GM18867 (cell line): ENCODE data around the gene SPINDOC.
A peak's percentile ranks its signal among the peaks of the same experiment; 100 is the strongest.
"Not testable (repeated sequence)": the region's sequence is repeated elsewhere in the genome, so short reads cannot be mapped to it uniquely, and the experiment has no call there.

Experiments
- ATAC-seq: cut with Tn5 transposase; IDR thresholded peaks from one replicate; pipeline ENCODE4 v1.9.1; 2021; ENCODE audit warnings: mild to moderate bottlenecking, moderate library complexity; ENCODE audit not compliant: unreplicated experiment

The SPINDOC gene

GRCh38 chr11:63783925-63784592, 29.2 kb upstream of the SPINDOC start:
- ATAC-seq, result no peak

GRCh38 chr11:63785823-63786222, 27.4 kb upstream of the SPINDOC start:
- ATAC-seq, result no peak

GRCh38 chr11:63791495-63792167, 21.6 kb upstream of the SPINDOC start:
- ATAC-seq, result no peak

- ATAC-seq, result no peak
Measured at GRCh38 chr11:63793161-63793560, 20.1 kb upstream of the SPINDOC start.

- no peak for ATAC-seq
Measured at GRCh38 chr11:63795066-63795465, 18.2 kb upstream of the SPINDOC start.

- ATAC-seq, result no peak
Measured at GRCh38 chr11:63800921-63801320, 12.3 kb upstream of the SPINDOC start.

GRCh38 chr11:63802637-63803414, 10.4 kb upstream of the SPINDOC start:
- ATAC-seq, result no peak

- no peak for ATAC-seq
Measured at GRCh38 chr11:63804259-63804658, 9.0 kb upstream of the SPINDOC start.

- no peak for ATAC-seq
Measured at GRCh38 chr11:63805844-63806415, 7.3 kb upstream of the SPINDOC start.

GRCh38 chr11:63810383-63810782, 2.9 kb upstream of the SPINDOC start:
- not testable (repeated sequence) for ATAC-seq

- no peak for ATAC-seq
Measured at GRCh38 chr11:63811522-63811921, 1.7 kb upstream of the SPINDOC start.

GRCh38 chr11:63813563-63814382, 517 bp downstream of the SPINDOC start:
- ATAC-seq, result peak; percentile 32

GRCh38 chr11:63814383-63814736, 1.1 kb downstream of the SPINDOC start:
- ATAC-seq, result no peak

- no peak for ATAC-seq
Measured at GRCh38 chr11:63816166-63816565, 2.9 kb downstream of the SPINDOC start.

- no peak for ATAC-seq
Measured at GRCh38 chr11:63816732-63817131, 3.5 kb downstream of the SPINDOC start.

- no peak for ATAC-seq
Measured at GRCh38 chr11:63817758-63818498, 4.7 kb downstream of the SPINDOC start.

- no peak for ATAC-seq
Measured at GRCh38 chr11:63818609-63819008, 5.4 kb downstream of the SPINDOC start.

GRCh38 chr11:63821411-63821810, 8.2 kb downstream of the SPINDOC start:
- ATAC-seq, result no peak

GRCh38 chr11:63826471-63827190, 13.4 kb downstream of the SPINDOC start:
- no peak for ATAC-seq
